ENCODE data around the gene VGF. TPM values are rescaled to one million over a fixed set of nuclear protein-coding genes. Genes with fewer than 3 reads are reported as not detected.
"Not testable (repeated sequence)": the region's sequence is repeated elsewhere in the genome, so short reads cannot be mapped to it uniquely, and the experiment has no call there.

VGF gene
- total RNA-seq, 8 experiments from 2014 or later: 0.36 to 101 (median 13.7) TPM

DNA sequence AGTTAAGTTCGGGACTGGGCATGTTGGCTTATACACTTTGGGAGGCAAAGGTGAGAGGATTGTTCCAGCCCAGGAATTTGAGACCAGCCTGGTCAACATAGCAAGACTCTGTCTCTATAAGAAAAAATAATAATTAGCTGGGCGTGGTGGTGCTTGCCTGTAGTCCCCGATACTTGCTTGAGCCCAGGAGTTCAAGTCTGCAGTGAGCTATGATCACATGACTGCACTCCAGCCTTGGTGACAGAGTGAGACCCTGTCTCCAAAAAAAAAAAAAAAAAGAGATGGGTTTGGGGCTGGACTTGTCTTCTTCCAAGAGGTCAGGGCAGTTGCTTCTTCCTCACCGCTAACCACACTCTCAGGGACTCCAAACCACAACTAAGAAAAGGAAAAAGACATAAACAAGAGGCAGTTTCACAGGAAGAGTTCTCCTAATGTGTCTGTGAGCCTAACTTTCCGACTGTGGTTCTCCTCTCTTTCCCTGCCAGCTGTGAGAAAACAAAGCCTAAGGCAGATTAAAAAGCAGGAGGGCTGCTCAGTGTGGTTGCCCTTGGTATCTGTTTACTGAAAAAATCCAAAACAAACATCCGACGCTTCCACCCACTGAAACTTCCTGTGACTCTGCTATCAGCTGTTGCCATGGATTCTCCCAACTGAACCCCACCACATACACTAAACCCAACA, 40.9 kb downstream of the VGF start:
- in situ Hi-C loops (cut with MboI; ENCODE audit: low pct_unique_long_range_greater_than_20kb in 2 of 9, low sequenced_read_pairs in 9 of 9, unreplicated experiment in 9 of 9): loop anchor here in 2 of 9 experiments (25.0 kb wide), 1 partner anchor 163 kb away; no protein-coding TSS in a partner anchor
- Histone ChIP-seq H3K27ac (peak overlapping the region in 1 of 2 donors; percentile 18), H3K4me1 (replicated peaks in 1 of 2) (peaks cover 8 to 30% of the 10 kb centered on the region in 2 donors), H3K4me3 (no peak overlapping the region)
- 14 to 83% (median 46%) methylated on average over 1 to 6 of the region's 7 CpGs; no CpG with 5 or more reads in 2 of the 10 experiments for WGBS, 10 experiments
- peak in 4 of 8 experiments; percentile 2 to 16 (median 6) for ATAC-seq (replicated peaks in 6 of 8)

DNA sequence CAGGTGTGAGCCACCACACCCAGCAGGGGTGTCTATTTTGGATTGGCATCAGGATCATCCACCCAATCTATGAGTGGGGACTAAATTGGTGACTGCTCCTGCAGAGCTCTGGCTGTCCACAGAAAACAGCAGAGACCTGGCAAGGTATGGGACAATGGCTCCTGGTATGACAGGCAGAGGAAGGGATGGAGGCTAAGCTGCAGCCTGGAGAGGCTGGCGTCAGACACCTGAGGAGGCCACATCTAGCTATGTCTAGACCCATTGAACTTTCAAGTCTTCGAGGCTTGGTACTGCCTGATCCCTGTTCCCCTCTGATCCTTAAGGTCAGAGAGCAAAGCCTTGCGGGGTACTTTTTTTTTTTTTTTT, 41.7 kb downstream of the VGF start:
- no peak for ATAC-seq (replicated peaks in 6 of 8)
- Histone ChIP-seq H3K27ac (no peak overlapping the region), H3K4me3 (no peak overlapping the region), H3K4me1 (replicated peaks in 1 of 2) (peaks cover 8 to 30% of the 10 kb centered on the region in 2 donors)
- 80 to 93% methylated on average over 2 of the region's 3 CpGs; no CpG with 5 or more reads in 8 of the 10 experiments for WGBS, 10 experiments
- in situ Hi-C loops (cut with MboI; ENCODE audit: low pct_unique_long_range_greater_than_20kb in 2 of 9, low sequenced_read_pairs in 9 of 9, unreplicated experiment in 9 of 9): no loop called here

DNA sequence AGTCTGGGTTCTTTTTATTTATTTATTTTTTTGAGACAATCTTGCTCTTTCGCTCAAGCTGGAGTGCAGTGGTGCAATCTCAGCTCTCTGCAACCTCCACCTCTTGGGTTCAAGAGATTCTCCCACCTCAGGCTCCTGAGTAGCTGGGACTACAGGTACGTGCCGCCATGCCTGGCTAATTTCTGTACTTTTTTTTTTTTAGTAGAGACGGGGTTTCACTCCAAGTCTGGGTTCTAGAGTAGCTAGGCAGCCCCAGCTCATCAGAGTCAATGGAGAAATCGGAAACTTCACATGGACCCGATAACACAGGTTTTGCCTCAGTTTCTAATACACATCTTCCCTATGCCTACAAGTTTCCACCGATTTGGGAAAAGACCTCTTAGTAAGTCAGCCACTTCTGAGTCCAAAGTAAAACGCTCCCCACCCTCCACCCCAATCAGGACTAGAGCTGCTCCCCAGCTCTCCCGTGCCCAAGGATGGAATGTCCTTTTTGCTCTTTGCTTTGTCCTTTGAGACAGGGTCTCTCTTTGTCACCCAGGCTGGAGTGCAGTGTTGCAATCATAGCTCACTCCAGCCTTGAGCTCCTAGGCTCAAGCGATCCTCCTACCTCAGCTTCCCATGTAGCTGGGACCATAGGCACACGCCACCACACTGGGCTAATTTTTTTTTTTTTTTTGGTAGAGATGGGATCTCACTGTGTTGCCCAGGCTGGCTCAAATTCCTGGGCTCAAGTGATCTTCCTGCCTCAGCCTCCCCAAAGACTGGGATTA, 42.3 kb downstream of the VGF start:
- in situ Hi-C loops (cut with MboI; ENCODE audit: low pct_unique_long_range_greater_than_20kb in 2 of 9, low sequenced_read_pairs in 9 of 9, unreplicated experiment in 9 of 9): no loop called here
- H3K27ac ChIP-seq: no peak overlapping the region
- 69 to 100% (median 95%) methylated on average over 2 to 6 of the region's 11 CpGs; no CpG with 5 or more reads in 4 of the 10 experiments for WGBS, 10 experiments
- ATAC-seq (replicated peaks in 6 of 8): no peak
- H3K4me1 ChIP-seq (replicated peaks in 1 of 2): peaks cover 8 to 30% of the 10 kb centered on the region in 2 donors
- H3K4me3 ChIP-seq: no peak overlapping the region

DNA sequence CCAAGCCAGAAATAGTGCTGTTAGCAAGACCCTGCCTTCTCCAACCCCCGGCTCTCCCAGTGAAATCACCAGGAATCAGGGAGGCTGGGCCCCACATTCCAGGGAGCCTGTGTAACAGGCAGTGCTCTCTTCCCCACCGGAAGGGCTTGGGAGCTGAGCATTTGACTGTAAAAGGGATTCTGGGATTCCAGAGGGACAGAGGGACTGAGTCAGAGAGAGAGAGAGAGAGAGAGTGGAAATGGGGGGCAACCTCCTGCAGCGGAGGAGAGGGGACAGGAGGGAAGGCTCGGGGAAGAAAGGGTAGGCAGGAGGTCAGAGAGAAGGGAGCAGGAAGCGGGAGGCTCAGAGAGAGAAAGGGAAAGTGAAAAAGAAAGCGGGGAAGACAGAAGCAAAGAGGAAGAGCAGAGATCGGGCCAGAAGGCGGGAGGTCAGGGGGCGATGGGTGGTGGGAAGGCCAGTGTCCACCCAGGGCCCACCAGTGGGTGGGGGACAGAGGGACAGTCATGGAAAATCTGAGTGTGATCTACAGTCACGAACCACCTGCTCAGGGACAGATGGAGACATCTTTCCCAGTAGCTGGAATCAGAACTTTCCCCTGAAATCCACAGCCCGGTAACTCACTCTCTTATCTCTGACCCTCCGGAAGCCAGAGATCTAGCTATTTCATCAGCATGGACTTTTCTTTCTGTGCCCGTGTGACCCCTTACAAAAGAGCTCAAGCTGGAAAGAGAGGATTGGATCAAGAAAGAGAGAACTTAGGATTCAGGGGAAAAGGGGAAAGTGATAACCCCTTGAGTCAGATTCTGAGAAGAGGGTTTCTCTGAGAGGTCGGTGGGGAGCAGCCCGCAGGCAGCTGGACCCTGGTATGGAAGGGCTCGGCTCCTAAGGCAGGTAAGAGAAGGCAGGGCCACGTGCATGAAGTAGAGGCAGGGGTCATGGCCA, 43.1 kb downstream of the VGF start:
- WGBS, 10 experiments: 7 to 82% (median 63%) methylated on average over 1 to 9 of the region's 17 CpGs
- ATAC-seq (replicated peaks in 6 of 8): peak in 7 of 8 experiments; percentile 7 to 59 (median 44)
- H3K4me1 ChIP-seq (replicated peaks in 1 of 2): peaks cover 8 to 28% of the 10 kb centered on the region in 2 donors
- H3K27ac ChIP-seq: no peak overlapping the region
- no peak overlapping the region for H3K4me3 ChIP-seq
- in situ Hi-C loops (cut with MboI; ENCODE audit: low pct_unique_long_range_greater_than_20kb in 2 of 9, low sequenced_read_pairs in 9 of 9, unreplicated experiment in 9 of 9): no loop called here

DNA sequence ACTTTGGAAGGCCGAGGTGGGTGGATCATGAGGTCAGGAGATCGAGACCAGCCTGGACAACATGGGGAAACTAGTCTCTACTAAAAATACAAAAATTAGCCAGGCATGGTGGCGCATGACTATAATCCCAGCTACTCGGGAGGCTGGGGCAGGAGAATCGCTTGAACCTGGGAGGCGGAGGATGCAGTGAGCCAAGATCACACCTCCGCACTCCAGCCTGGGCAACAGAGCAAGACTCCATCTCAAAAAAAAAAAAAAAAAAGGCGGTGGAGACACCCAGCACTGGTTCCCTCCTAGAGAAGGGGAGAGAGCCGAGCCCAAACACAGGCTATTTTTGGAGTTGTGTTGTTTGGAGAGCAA, 43.8 kb downstream of the VGF start:
- ATAC-seq (replicated peaks in 6 of 8); H3K4me3 ChIP-seq; in situ Hi-C loops (cut with MboI; ENCODE audit: low pct_unique_long_range_greater_than_20kb in 2 of 9, low sequenced_read_pairs in 9 of 9, unreplicated experiment in 9 of 9); H3K27ac ChIP-seq: not testable (repeated sequence)
- WGBS, 10 experiments: 53 to 100% (median 93%) methylated on average over 1 to 3 of the region's 9 CpGs; no CpG with 5 or more reads in 3 of the 10 experiments
- H3K4me1 ChIP-seq (replicated peaks in 1 of 2): peaks cover 6 to 21% of the 10 kb centered on the region in 2 donors

DNA sequence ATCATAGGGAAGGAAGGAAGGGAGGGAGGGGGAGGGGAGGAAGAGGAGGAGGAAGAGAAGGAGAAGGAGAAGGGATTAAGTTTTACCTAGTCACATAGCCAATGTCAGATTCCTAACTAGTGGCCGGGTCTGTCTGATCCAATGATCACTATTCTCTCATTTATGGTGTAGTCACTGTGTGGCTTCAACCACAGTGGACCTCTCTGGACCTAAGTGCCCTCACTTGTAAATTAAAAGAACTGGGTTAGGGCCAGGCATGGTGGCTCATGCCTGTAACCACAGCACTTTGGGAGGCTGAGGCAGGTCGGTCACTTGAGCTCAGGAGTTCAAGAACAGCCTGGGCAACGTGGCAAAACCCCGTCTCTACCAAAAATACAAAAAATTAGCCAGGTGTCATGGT, 45.1 kb downstream of the VGF start:
- WGBS, 10 experiments: 63 to 100% (median 94%) methylated on average over 1 to 4 of the region's 4 CpGs; no CpG with 5 or more reads in 5 of the 10 experiments
- H3K27ac ChIP-seq: no peak overlapping the region
- H3K4me3 ChIP-seq: no peak overlapping the region
- ATAC-seq (replicated peaks in 6 of 8): no peak
- peaks cover 4 to 15% of the 10 kb centered on the region in 2 donors for H3K4me1 ChIP-seq (replicated peaks in 1 of 2)
- in situ Hi-C loops (cut with MboI; ENCODE audit: low pct_unique_long_range_greater_than_20kb in 2 of 9, low sequenced_read_pairs in 9 of 9, unreplicated experiment in 9 of 9): no loop called here

DNA sequence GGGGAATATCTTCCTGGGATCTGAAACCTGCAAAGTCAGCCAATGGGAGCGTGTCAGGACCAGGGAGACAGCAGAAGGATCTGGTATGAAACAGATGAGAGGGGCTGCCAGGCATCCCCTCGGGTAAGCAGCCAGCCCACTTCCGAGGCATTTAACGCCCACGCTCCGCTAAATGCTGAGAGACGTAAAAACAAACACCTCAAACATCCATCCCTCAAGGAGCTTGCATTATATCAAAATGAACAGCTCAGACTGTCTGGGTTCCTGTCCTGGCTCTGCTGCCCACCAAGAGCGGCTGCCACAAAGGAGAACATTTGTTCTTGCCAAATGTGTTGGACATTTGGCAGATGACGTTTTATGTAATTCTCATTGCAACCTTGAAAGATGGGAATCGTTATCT, 45.5 kb downstream of the VGF start:
- Histone ChIP-seq H3K4me3 (no peak overlapping the region), H3K4me1 (replicated peaks in 1 of 2) (peaks cover 4 to 15% of the 10 kb centered on the region in 2 donors), H3K27ac (no peak overlapping the region)
- 27 to 100% (median 66%) methylated on average over 1 to 8 of the region's 10 CpGs; no CpG with 5 or more reads in 2 of the 10 experiments for WGBS, 10 experiments
- no peak for ATAC-seq (replicated peaks in 6 of 8)
- in situ Hi-C loops (cut with MboI; ENCODE audit: low pct_unique_long_range_greater_than_20kb in 2 of 9, low sequenced_read_pairs in 9 of 9, unreplicated experiment in 9 of 9): no loop called here

DNA sequence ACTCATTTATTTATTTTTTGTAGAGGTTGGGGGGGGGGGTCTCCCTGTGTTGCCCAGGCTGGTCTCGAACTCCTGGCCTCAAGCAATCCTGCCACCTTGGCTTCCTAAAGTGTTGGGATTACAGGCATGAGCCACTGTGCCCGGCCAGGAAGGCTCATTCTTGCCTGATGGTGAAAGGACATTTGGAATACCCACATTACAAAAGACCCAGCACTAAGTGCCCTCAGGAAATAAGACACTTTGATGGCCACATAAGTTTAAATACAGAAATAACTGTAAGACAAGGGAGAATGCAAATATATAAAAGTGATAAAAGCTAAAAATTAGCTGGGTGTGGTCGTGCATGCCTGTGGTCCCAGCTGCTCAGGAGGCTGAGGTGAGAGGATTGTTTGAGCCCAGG, 46.5 kb downstream of the VGF start:
- no peak overlapping the region for H3K27ac ChIP-seq
- in situ Hi-C loops (cut with MboI; ENCODE audit: low pct_unique_long_range_greater_than_20kb in 2 of 9, low sequenced_read_pairs in 9 of 9, unreplicated experiment in 9 of 9): no loop called here
- no peak overlapping the region for H3K4me3 ChIP-seq
- H3K4me1 ChIP-seq (replicated peaks in 1 of 2): peaks cover 4 to 9% of the 10 kb centered on the region in 2 donors
- 33 to 100% (median 89%) methylated on average over 1 to 2 of the region's 3 CpGs; no CpG with 5 or more reads in 3 of the 10 experiments for WGBS, 10 experiments
- ATAC-seq (replicated peaks in 6 of 8): no peak

DNA sequence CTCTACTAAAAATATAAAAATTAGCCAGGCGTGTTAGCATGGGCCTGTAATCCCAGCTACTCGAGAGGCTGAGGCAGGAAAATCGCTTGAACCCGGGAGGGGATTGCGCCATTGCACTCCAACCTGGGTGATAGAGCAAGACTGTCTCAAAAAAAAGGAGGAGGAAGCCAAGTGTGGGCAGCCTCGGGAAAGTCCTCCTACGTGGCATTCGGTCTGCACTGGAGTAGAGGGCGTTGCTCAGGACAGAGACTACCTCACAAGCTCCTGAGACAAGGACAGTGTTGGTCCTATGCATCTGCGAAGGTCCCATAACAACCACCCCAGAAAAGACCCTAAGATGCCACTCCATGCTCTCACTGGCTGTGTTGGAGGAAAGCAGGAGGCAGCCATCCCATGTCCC, 48.5 kb downstream of the VGF start:
- in situ Hi-C loops (cut with MboI; ENCODE audit: low pct_unique_long_range_greater_than_20kb in 2 of 9, low sequenced_read_pairs in 9 of 9, unreplicated experiment in 9 of 9): no loop called here
- Histone ChIP-seq H3K4me3 (no peak overlapping the region), H3K27ac (no peak overlapping the region), H3K4me1 (replicated peaks in 1 of 2) (peaks cover 1% of the 10 kb centered on the region in 2 donors)
- WGBS, 10 experiments: 60 to 96% (median 87%) methylated on average over 1 to 10 of the region's 10 CpGs; no CpG with 5 or more reads in 3 of the 10 experiments
- ATAC-seq (replicated peaks in 6 of 8): no peak

DNA sequence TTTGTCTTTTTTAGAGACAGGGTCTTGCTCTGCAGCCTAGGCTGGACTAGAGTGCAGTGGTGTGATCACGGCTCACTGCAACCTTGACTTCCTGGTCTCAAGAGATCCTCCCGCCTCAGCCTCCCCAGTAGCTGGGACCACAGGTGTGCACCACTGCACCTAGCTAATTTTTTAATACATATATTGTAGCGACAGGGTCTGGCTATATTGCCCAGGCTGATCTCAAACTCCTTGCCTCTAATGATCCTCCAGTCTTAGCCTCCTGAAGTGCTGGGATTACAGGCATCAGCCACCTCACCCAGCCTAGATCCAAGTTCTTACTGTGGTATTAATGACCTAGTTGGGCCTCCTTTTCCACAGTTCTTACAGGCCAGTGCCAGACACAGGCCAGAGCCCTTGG, 50.2 kb downstream of the VGF start:
- 80 to 100% (median 92%) methylated on average over 1 to 2 of the region's 3 CpGs; no CpG with 5 or more reads in 5 of the 10 experiments for WGBS, 10 experiments
- H3K27ac ChIP-seq: no peak overlapping the region
- no peaks in the 10 kb centered on the region for H3K4me1 ChIP-seq (replicated peaks in 1 of 2)
- no peak overlapping the region for H3K4me3 ChIP-seq
- in situ Hi-C loops (cut with MboI; ENCODE audit: low pct_unique_long_range_greater_than_20kb in 2 of 9, low sequenced_read_pairs in 9 of 9, unreplicated experiment in 9 of 9): no loop called here
- ATAC-seq (replicated peaks in 6 of 8): no peak

DNA sequence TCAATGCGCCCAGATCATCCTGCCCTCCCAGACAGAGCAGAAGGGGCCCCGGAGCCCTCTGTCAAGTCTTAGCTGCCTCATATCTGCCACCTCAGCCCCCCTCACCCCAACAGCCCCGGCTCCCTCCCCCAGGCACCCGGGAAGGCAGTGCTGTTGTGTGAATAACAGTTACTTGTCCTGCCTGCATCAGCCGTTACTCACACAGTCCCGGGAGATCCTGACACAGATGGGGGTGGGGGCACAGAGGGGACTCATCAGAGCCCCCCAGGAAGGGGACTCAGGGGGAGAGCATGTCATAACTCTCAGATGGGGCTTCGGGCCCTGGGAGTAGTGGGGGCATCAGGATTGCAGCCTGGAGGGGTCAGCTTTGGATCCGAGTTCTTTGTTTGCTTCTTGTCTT, 50.9 kb downstream of the VGF start:
- no peak overlapping the region for H3K27ac ChIP-seq
- no peak for ATAC-seq (replicated peaks in 6 of 8)
- H3K4me3 ChIP-seq: no peak overlapping the region
- in situ Hi-C loops (cut with MboI; ENCODE audit: low pct_unique_long_range_greater_than_20kb in 2 of 9, low sequenced_read_pairs in 9 of 9, unreplicated experiment in 9 of 9): no loop called here
- 50 to 100% (median 100%) methylated on average over 1 to 2 of the region's 8 CpGs; no CpG with 5 or more reads in 7 of the 10 experiments for WGBS, 10 experiments
- H3K4me1 ChIP-seq (replicated peaks in 1 of 2): no peaks in the 10 kb centered on the region

DNA sequence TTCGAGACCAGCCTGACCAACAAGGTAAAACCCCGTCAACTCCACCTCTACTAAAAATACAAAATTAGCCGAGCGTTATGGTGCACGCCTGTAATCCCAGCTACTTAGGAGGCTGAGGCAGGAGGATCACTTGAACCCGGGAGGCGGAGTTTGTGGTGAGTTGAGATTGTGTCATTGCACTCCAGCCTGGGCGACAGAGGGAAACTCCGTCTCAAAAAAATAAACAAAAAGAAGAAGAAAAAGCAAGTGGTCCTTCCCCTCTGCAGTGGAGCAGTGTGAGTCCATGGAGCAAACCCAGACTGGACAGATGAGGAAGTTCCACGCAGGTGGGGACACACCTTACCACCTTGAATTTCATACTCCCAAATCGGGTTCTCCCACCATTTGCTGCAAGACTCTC, 51.5 kb downstream of the VGF start:
- Histone ChIP-seq H3K4me1 (replicated peaks in 1 of 2) (no peaks in the 10 kb centered on the region), H3K4me3 (no peak overlapping the region), H3K27ac (no peak overlapping the region)
- WGBS, 10 experiments: 80 to 100% (median 92%) methylated on average over 1 to 6 of the region's 11 CpGs; no CpG with 5 or more reads in 3 of the 10 experiments
- ATAC-seq (replicated peaks in 6 of 8): no peak
- in situ Hi-C loops (cut with MboI; ENCODE audit: low pct_unique_long_range_greater_than_20kb in 2 of 9, low sequenced_read_pairs in 9 of 9, unreplicated experiment in 9 of 9): no loop called here

Data from motor neuron (in vitro differentiated cells).